Activated T-cell treated with anti-CD3 and anti-CD28 coated beads, Interleukin-2, amount 50 U/mL, for 72 hours (primary cell): ENCODE measurements around the gene FYTTD1. TPM values are rescaled to one million over a fixed set of nuclear protein-coding genes. Genes with fewer than 3 reads are reported as not detected.

ENCODE experiments used
- ATAC-seq, 2 donors: fragments of 150-1000 bp; cut with Tn5 transposase; replicated peaks in 1 of 2; 2 replicates each; pipeline ENCODE4 v1.10.0; 2021; ENCODE audit warnings: moderate library complexity in 2 of 2, mild to moderate bottlenecking in 1 of 2
- DNase-seq, 2 donors: peaks; one replicate each; pipeline ENCODE4 v3.0.0; 2021 to 2022; ENCODE audit warnings: mixed read lengths in 1 of 2
- H3K27ac Mint-ChIP-seq: one replicate; pipeline ENCODE4 v1.8.0; 2022; ENCODE audit warnings: mild to moderate bottlenecking, moderate library complexity, mixed read lengths
- H3K27me3 Mint-ChIP-seq: one replicate; pipeline ENCODE4 v1.8.0; 2022; ENCODE audit warnings: low read depth, mixed read lengths
- H3K36me3 Mint-ChIP-seq, 2 donors: one replicate each; pipeline ENCODE4 v1.8.0; 2022; ENCODE audit warnings: mixed read lengths in 2 of 2, mild to moderate bottlenecking in 1 of 2; ENCODE audit not compliant: insufficient read depth in 2 of 2
- H3K4me1 Mint-ChIP-seq: one replicate; pipeline ENCODE4 v1.8.0; 2022; ENCODE audit warnings: low read depth, mixed read lengths
- H3K4me3 Mint-ChIP-seq, 2 donors: one replicate each; pipeline ENCODE4 v1.8.0; 2022; ENCODE audit warnings: mild to moderate bottlenecking in 2 of 2, mixed read lengths in 2 of 2, moderate library complexity in 2 of 2
- H3K9me3 Mint-ChIP-seq, 2 donors: one replicate each; pipeline ENCODE4 v1.8.0; 2022; ENCODE audit warnings: mixed read lengths in 2 of 2
- total RNA-seq, 2 donors: library from RNA; stranded (reverse); gene quantifications; one replicate each; pipeline ENCODE4 v1.2.3, GENCODE V29; 2022

FYTTD1 gene
- total RNA-seq, 2 donors from 2014 or later = 31.6 to 37.5 TPM

DNA sequence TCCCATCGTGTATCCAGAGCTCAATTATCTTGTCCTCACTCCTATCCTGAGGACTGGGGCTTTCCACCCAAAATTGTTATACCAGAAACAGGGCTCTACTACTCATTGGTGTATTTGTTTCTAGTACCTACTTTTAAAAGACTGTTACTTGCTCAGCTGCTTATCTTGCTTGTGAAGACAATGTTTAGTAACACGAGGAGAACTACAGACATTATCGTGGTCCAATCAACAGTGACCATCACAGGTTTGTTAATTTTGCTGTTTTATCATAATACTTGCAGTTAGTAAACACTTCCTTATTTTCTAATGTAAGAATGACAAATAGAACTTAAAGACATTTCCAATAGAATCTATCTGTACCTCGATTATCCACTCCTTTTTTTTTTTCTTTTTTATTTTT lies 54.8 kb downstream of the FYTTD1 start:
- DNase-seq (no peak), ATAC-seq (no peak)
- no peak overlapping the region for H3K27ac Mint-ChIP-seq
- no peak overlapping the region for H3K4me3 Mint-ChIP-seq
- H3K9me3 Mint-ChIP-seq = no peaks in the 10 kb centered on the region
- no peaks in the 10 kb centered on the region for H3K27me3 Mint-ChIP-seq
- H3K4me1 Mint-ChIP-seq = peaks cover 57% of the 10 kb centered on the region
- peaks cover 2 to 3% of the 10 kb centered on the region in 2 donors for H3K36me3 Mint-ChIP-seq

DNA sequence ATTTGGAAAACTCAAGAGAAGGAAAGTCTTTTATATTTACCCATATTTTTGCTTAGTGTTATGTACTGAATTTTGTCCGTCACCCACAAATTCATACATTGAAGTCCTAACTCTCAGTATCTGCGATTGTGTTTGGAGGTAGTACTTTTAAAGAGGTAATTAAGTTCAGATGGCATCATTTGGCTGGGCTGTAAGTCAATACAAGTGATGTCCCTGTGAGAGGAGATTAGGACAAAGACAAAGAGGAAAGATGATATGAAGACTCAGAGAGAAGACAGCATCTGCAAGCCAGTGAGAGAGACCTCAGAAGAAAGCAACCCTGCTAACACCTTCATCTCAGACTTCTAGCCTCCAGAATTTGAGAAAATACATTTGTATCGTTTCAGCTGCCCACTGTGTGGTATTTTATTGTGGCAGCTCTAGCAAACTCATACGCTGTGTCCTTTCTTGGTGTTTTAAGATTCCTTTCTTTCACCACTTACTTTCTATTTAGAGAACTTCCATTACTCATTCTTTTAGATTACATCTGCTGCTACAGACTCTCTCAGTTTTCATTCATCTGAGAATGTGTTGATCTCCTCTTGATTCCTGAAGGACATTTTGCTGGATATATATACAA lies 58.4 kb downstream of the FYTTD1 start:
- H3K27ac Mint-ChIP-seq = no peak overlapping the region
- H3K36me3 Mint-ChIP-seq = peaks cover 2 to 3% of the 10 kb centered on the region in 2 donors
- H3K4me3 Mint-ChIP-seq = peak overlapping the region in 1 of 2 donors; percentile 41
- peaks cover 34% of the 10 kb centered on the region for H3K4me1 Mint-ChIP-seq
- H3K27me3 Mint-ChIP-seq = no peaks in the 10 kb centered on the region
- no peak for DNase-seq
- ATAC-seq = peak in 1 of 2 donors; percentile 45
- no peaks in the 10 kb centered on the region for H3K9me3 Mint-ChIP-seq

DNA sequence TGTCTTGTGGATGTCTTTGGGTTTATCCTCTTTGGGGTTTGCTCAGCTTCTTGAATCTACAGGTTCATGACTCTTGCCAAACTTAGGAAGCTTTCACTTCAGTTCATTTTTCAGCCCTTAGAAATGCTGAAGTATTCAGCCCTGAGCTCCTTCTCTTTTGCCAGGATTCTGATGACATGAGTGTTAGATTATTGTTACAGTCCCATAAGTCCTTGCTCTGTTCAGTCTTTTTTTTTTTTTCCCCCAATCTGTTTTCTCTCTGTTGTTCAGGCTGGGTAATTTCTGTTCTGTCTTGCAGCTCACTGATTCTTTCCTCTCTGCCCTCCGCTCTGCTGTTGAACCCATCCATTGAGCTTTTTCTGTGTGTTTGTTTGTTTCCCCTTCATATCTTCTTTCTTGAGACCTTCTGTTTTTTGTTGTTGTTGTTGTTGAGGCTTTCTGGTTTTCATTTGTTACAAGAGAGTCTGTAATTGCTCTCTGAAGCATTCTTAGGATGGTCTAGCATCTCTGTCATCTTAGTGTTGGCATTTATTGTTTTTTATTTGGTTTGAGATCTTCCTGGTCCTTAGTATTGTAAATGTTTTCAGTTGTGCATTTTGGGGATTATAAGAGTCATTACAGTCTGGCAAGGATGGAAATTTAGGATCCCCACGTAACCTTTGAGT lies 59.8 kb downstream of the FYTTD1 start:
- ATAC-seq = no peak
- Mint-ChIP-seq H3K36me3 (peaks cover 2 to 8% of the 10 kb centered on the region in 2 donors), H3K4me1 (peaks cover 33% of the 10 kb centered on the region), H3K9me3 (no peaks in the 10 kb centered on the region), H3K27ac (peak overlapping the region; percentile 3), H3K27me3 (no peaks in the 10 kb centered on the region), H3K4me3 (peak overlapping the region in 1 of 2 donors; percentile 2)
- DNase-seq = no peak

DNA sequence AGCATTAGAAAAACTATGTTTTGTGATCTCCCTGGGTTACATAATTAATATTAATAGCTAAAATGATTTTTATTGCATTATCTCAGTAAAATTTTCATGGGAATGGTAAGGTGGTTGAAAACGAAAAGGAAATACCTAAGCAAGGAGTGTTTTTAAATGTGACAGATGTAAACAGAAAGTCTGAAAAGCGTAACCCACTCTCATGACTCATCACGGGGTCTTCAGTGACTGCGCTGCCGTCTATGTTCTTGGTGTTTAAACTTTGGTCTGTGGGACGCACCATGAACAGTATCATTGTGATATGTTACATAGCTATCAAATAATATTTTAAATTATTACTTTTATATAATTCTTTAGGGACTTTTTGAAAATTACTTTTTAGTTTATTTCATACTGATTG lies 61.2 kb downstream of the FYTTD1 start:
- Mint-ChIP-seq H3K27me3 (no peaks in the 10 kb centered on the region), H3K4me1 (peaks cover 33% of the 10 kb centered on the region), H3K4me3 (no peak overlapping the region), H3K27ac (no peak overlapping the region), H3K9me3 (no peaks in the 10 kb centered on the region), H3K36me3 (peaks cover 2 to 8% of the 10 kb centered on the region in 2 donors)
- no peak for ATAC-seq
- no peak for DNase-seq

DNA sequence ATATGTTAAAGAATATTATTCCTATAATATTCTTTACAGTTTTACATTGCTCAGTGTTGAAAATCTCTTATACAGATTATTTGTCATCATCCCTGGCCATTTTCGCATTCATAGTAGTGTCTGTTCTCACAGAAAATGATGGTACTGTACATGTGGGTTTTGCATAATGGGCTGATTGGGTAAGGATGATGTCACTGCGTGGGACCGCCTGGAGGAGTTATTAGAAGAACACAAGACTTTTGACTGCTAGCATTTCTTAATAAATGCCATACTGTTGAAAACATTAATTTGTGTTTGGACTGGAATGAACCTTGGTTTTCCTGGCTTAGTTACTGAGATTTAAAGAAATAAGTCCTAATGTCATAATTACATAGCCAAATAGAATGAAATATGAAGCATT lies 61.7 kb downstream of the FYTTD1 start:
- Mint-ChIP-seq H3K9me3 (no peaks in the 10 kb centered on the region), H3K4me1 (peaks cover 33% of the 10 kb centered on the region), H3K4me3 (no peak overlapping the region), H3K27me3 (no peaks in the 10 kb centered on the region), H3K27ac (no peak overlapping the region), H3K36me3 (peaks cover 2 to 8% of the 10 kb centered on the region in 2 donors)
- ATAC-seq (no peak), DNase-seq (no peak)

DNA sequence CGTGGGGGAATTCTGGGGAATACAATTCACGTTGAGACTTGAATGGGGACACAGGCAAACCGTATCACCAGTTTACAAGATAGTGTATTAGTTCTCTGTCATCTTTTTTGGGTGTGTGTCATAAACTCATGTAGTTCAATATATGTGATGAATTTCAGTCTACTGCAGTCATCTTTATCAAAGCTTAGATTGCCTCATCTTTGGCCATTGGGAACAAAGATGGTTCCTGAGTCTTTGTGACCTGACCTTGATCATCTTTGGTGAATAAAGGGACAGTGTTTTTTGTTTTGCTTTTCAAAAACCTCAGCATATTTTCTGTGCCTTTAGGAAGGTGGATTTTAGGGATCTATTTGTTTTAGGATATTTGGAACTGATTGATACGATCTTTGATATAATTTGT lies 64.7 kb downstream of the FYTTD1 start:
- Mint-ChIP-seq H3K4me3 (no peak overlapping the region), H3K4me1 (peaks cover 11% of the 10 kb centered on the region)
- ATAC-seq = no peak

DNA sequence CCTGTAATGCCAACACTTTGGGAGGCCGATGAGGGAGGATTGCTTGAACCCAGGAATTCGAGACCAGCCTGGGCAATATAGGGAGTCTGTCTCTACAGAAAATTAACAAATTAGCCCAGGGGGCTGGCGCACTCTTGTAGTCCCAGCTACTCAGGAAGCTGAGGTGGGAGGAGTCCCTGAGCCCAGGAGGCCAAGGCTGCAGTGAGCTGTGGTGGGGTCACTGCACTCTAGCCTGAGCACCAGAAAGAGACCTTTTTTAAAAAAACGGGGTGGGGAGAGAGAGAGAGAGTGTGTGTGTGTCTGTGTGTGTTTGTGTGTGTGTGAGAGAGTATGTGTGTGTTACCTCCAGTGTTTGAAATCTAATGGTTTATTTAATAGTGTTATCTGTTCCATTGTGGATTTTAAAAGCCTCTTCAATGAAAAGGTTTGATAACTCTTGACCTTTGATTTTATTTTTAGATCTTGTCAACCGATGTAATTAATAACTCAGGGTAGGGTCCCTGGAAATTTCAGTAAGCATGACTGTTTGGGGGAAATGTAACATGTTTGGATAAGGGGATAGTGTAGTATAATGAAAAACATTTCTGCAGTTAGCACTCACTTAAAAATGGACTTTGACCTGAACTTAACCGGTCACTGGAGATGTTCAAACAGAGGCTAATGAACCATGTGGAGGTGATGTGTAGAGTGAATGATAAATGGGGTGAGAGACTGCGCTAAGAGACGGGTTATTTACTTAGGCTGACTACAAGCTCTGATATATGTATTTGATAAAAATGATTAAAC lies 71.1 kb downstream of the FYTTD1 start:
- ATAC-seq (no peak), DNase-seq (no peak)
- peaks cover 3% of the 10 kb centered on the region for H3K4me1 Mint-ChIP-seq
- no peak overlapping the region for H3K4me3 Mint-ChIP-seq
- H3K36me3 Mint-ChIP-seq = peaks cover 7 to 11% of the 10 kb centered on the region in 2 donors
- H3K27me3 Mint-ChIP-seq = no peaks in the 10 kb centered on the region
- H3K27ac Mint-ChIP-seq = peak overlapping the region; percentile 90
- H3K9me3 Mint-ChIP-seq = no peaks in the 10 kb centered on the region

More for the DNA sequence above, 64.7 kb downstream of the FYTTD1 start:
- no peaks in the 10 kb centered on the region for H3K9me3 Mint-ChIP-seq
- H3K27ac Mint-ChIP-seq = no peak overlapping the region
- no peaks in the 10 kb centered on the region for H3K27me3 Mint-ChIP-seq
- H3K36me3 Mint-ChIP-seq = peaks cover 1 to 8% of the 10 kb centered on the region in 2 donors
- no peak for DNase-seq

DNA sequence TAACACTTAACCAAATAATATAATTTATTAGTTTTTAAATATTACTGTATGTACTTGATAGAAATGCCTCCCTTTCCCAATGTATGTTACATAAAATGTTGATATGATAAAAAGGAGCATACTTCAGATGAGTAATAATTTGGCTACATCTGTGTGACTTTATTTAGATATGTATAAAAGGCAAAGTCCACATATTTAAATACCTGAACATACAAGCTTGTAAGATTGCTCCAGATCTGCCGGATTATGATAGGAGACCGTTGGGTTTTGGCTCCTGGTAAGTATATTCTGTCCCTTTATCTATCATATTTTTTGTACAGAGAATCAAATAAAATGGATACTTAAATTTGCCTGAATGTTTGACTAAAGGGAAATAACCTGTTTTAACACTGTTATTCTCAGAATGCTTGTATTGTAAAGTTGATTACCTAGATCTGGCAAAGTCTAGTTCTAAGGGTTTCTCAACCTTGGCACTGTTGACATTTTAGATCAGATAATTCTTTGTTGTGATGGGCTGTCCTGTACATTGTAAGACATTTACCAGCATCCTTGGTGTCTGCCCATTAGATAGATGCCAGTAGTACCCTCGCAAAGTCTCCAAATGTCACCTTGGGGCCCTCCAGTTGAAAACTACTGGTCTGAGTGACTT lies 79.8 kb downstream of the FYTTD1 start:
- peaks cover 0 to 23% of the 10 kb centered on the region in 2 donors for H3K36me3 Mint-ChIP-seq
- H3K27ac Mint-ChIP-seq = no peak overlapping the region
- no peaks in the 10 kb centered on the region for H3K27me3 Mint-ChIP-seq
- H3K4me3 Mint-ChIP-seq = no peak overlapping the region
- no peak for ATAC-seq
- peaks cover 3% of the 10 kb centered on the region for H3K4me1 Mint-ChIP-seq
- no peak for DNase-seq
- H3K9me3 Mint-ChIP-seq = no peaks in the 10 kb centered on the region

DNA sequence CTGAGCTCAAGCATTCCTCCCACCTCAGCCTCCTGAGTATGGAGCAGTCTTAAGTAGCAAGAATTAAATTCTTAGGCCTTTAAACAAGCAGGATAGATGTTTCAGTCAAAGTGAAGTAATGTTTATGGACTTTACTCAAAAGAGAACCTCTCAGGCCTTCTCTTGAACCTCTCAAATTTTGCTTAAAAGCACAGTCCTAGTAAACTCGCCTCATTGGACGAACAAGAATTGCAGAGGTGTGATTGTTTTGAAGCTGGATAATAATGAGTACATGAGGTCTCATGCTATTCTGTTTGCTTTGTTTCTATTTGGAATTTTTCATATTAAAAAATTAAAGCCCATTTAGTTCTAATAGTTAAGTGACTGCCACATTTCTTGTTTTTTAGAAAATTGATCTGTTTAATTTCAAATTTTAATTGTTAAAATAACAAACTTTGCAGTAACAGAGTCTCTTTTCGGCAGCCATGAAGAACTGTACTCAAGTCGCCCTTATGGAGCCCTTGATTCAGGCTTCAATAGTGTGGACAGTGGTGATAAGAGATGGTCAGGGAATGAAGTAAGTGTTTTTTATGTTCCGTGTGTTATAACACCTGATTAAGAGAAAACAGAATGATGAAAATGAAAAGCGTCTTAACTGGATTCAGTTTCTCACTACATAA lies 80.8 kb downstream of the FYTTD1 start:
- ATAC-seq (no peak), DNase-seq (no peak)
- peaks cover under 1 to 23% of the 10 kb centered on the region in 2 donors for H3K36me3 Mint-ChIP-seq
- H3K27ac Mint-ChIP-seq = no peak overlapping the region
- no peaks in the 10 kb centered on the region for H3K9me3 Mint-ChIP-seq
- H3K4me1 Mint-ChIP-seq = no peaks in the 10 kb centered on the region
- H3K4me3 Mint-ChIP-seq = no peak overlapping the region
- H3K27me3 Mint-ChIP-seq = no peaks in the 10 kb centered on the region

DNA sequence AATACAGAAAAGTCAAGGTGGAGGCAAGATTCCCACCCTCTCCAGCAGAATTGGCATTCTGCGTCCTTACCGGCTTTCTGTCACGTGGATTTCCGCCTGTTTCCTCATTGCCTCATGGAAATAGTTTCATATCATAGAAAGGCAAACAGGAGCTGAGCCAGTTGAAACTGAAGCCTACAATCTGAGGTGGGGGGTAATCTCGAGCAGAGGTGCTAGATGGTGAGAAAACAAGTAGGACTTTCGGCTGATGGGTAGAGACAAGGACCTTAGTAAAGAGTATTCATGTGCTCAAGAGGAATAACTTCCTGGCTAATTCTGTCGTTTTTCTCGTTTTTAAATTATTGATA lies 81.3 kb downstream of the FYTTD1 start:
- H3K4me1 Mint-ChIP-seq = no peaks in the 10 kb centered on the region
- H3K4me3 Mint-ChIP-seq = no peak overlapping the region
- DNase-seq (no peak), ATAC-seq (no peak)
- H3K9me3 Mint-ChIP-seq = no peaks in the 10 kb centered on the region
- peaks cover 3 to 25% of the 10 kb centered on the region in 2 donors for H3K36me3 Mint-ChIP-seq
- no peak overlapping the region for H3K27ac Mint-ChIP-seq
- H3K27me3 Mint-ChIP-seq = no peaks in the 10 kb centered on the region

DNA sequence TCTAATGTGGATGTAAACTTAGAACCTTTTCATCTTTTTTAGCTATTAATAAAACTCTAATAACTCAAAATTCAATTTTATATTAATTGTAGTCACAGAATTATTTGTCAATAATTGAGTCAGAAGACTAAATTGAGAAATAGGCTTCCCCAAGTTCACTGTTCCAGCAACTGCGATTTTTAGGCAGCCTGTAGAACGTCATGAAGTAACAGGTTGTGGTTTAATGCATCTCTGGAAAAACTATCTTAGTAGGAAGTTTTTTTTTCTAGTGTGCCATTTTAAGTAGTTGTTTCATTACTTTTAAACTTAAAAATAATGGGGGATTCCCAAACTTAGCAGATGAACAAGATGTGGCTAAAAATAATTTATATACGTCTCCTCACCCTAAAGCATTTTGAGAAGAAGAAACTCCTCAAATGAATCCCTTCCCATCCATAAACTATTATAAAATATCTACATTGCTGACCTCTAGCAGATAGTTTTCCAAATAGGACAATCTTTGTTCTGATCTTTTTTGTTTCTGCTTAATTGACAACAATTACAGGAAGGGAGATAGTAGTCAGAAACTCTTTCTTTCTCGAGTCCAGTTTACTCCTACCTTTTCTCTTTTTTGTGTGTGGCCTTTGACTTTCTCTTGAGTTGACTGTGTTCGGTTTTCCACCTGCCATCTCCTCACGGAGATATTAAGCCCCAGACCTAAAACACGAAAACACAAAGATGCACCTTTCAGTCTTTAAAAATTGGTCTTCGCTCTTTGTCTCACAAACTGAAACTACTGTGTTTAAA lies 84.4 kb downstream of the FYTTD1 start:
- DNase-seq (no peak), ATAC-seq (no peak)
- H3K4me1 Mint-ChIP-seq = no peaks in the 10 kb centered on the region
- no peaks in the 10 kb centered on the region for H3K9me3 Mint-ChIP-seq
- no peaks in the 10 kb centered on the region for H3K27me3 Mint-ChIP-seq
- H3K27ac Mint-ChIP-seq = peak overlapping the region; percentile 82
- H3K36me3 Mint-ChIP-seq = peaks cover 3 to 17% of the 10 kb centered on the region in 2 donors
- peak overlapping the region in 1 of 2 donors; percentile 27 for H3K4me3 Mint-ChIP-seq

DNA sequence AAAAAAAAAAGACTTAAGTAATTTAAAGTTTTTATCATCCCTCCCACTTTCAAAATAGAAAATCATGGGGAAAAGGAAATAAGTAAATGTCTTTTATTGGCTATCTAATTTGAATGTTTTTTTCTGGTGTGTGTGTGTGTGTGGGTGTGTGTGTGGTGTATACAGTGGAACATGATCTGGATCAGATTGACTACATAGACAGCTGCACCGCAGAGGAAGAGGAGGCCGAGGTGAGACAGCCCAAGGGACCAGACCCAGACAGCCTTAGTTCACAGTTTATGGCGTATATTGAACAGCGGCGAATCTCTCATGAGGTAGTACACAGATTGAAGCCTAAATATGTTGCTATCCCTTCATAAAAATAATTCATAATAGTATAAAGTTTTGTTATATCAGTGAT lies 85.8 kb downstream of the FYTTD1 start:
- Mint-ChIP-seq H3K9me3 (no peaks in the 10 kb centered on the region), H3K4me1 (no peaks in the 10 kb centered on the region), H3K36me3 (peaks cover 3 to 15% of the 10 kb centered on the region in 2 donors), H3K27ac (no peak overlapping the region), H3K4me3 (no peak overlapping the region), H3K27me3 (no peaks in the 10 kb centered on the region)
- ATAC-seq (peak in 1 of 2 donors; percentile 41), DNase-seq (no peak)
